ENCODE measurements around the gene RAB12. TPM values are rescaled to one million over a fixed set of nuclear protein-coding genes. Genes with fewer than 3 reads are reported as not detected.
"Not testable (repeated sequence)": the region's sequence is repeated elsewhere in the genome, so short reads cannot be mapped to it uniquely, and the experiment has no call there.

RAB12 gene
- total RNA-seq, 1 donor from 2014 or later, result 98.4 TPM

GRCh38 chr18:8643326-8643878, 34.2 kb downstream of the RAB12 start:
- DNase-seq (ENCODE audit: low read depth), result no peak

- not testable (repeated sequence) for DNase-seq (ENCODE audit: low read depth)
Observed at GRCh38 chr18:8647359-8647758, 38.1 kb downstream of the RAB12 start.

- DNase-seq (ENCODE audit: low read depth), result not testable (repeated sequence)
Observed at GRCh38 chr18:8651478-8652261, 42.4 kb downstream of the RAB12 start.

GRCh38 chr18:8654503-8655451, 45.5 kb downstream of the RAB12 start:
- DNase-seq (ENCODE audit: low read depth), result peak; percentile 50

- peak; percentile 32 for DNase-seq (ENCODE audit: low read depth)
Observed at GRCh38 chr18:8656232-8656631, 47.0 kb downstream of the RAB12 start.

GRCh38 chr18:8657050-8657820, 48.0 kb downstream of the RAB12 start:
- peak; percentile 37 for DNase-seq (ENCODE audit: low read depth)

GRCh38 chr18:8657873-8658470, 48.7 kb downstream of the RAB12 start:
- DNase-seq (ENCODE audit: low read depth), result peak; percentile 22

GRCh38 chr18:8658858-8659485, 49.7 kb downstream of the RAB12 start:
- DNase-seq (ENCODE audit: low read depth), result no peak

GRCh38 chr18:8659609-8660242, 50.5 kb downstream of the RAB12 start:
- no peak for DNase-seq (ENCODE audit: low read depth)

GRCh38 chr18:8660316-8660715, 51.1 kb downstream of the RAB12 start:
- no peak for DNase-seq (ENCODE audit: low read depth)

GRCh38 chr18:8661754-8662559, 52.7 kb downstream of the RAB12 start:
- peak; percentile 18 for DNase-seq (ENCODE audit: low read depth)

GRCh38 chr18:8662560-8663255, 53.5 kb downstream of the RAB12 start:
- no peak for DNase-seq (ENCODE audit: low read depth)

GRCh38 chr18:8667846-8668245, 58.6 kb downstream of the RAB12 start:
- no peak for DNase-seq (ENCODE audit: low read depth)

GRCh38 chr18:8668381-8668780, 59.1 kb downstream of the RAB12 start:
- no peak for DNase-seq (ENCODE audit: low read depth)

GRCh38 chr18:8669571-8669970, 60.3 kb downstream of the RAB12 start:
- DNase-seq (ENCODE audit: low read depth), result no peak

- no peak for DNase-seq (ENCODE audit: low read depth)
Observed at GRCh38 chr18:8673256-8674209, 64.3 kb downstream of the RAB12 start.

GRCh38 chr18:8675057-8675456, 65.8 kb downstream of the RAB12 start:
- no peak for DNase-seq (ENCODE audit: low read depth)

Data from myocyte (in vitro differentiated cells).